Measurements from ENCODE around the gene C7orf57.

The C7orf57 gene

GRCh38 chr7:48109848-48110663 lies 74.7 kb downstream of the C7orf57 start:
- peak; percentile 71 to 79 for DNase-seq (ENCODE audit: low read depth in 2 of 2)

GRCh38 chr7:48110868-48111267 lies 75.5 kb downstream of the C7orf57 start:
- DNase-seq (ENCODE audit: low read depth in 2 of 2) = no peak
